Measurements from ENCODE around the gene TXNL4A.

- TF ChIP-seq CTCF (IDR thresholded peaks at IDR 0.05; ENCODE audit: insufficient read depth, low read length) (no peak), POLR2AphosphoS5 (IDR thresholded peaks at IDR 0.05; ENCODE audit: low read depth) (no peak), REST (IDR thresholded peaks at IDR 0.05; ENCODE audit: insufficient replicate concordance, low read depth) (no peak)
Observed at GRCh38 chr18:79926715-79927606, 61.4 kb downstream of the TXNL4A start.

All from HL-60 (cell line).